RWPE2 (cell line): ENCODE data around the gene UGT1A4.

ENCODE experiments used
- ATAC-seq: fragments of 200-7000 bp; cut with Tn5 transposase; 3 replicates; pipeline ENCODE4 v1.9.1; 2021; ENCODE audit warnings: low read depth
- DNase-seq: peaks from one replicate; pipeline ENCODE4 v3.0.0-alpha.2; 2020; ENCODE audit warnings: low spot score
- H3K27ac ChIP-seq: fragments of 450-650 bp; 2 replicates; pipeline ENCODE4 v1.5.1; 2017; ENCODE audit warnings: mild to moderate bottlenecking; ENCODE audit not compliant: poor library complexity, severe bottlenecking
- H3K27me3 ChIP-seq: fragments of 250-450 bp; sonication (Bioruptor Pico); 2 replicates; pipeline ENCODE4 v1.5.1; 2021; ENCODE audit warnings: mild to moderate bottlenecking, moderate library complexity; ENCODE audit not compliant: insufficient read depth, poor library complexity, severe bottlenecking
- H3K36me3 ChIP-seq: fragments of 250-450 bp; sonication (Bioruptor Pico); 2 replicates; pipeline ENCODE4 v1.5.1; 2020; ENCODE audit warnings: low read depth, mild to moderate bottlenecking, moderate library complexity
- H3K4me1 ChIP-seq: fragments of 250-450 bp; sonication (Bioruptor Pico); 2 replicates; pipeline ENCODE4 v1.5.1; 2021; ENCODE audit warnings: mild to moderate bottlenecking, moderate library complexity; ENCODE audit not compliant: insufficient read depth, poor library complexity, severe bottlenecking
- H3K4me3 ChIP-seq: fragments of 250-450 bp; sonication (Bioruptor Pico); 2 replicates; pipeline ENCODE4 v1.5.1; 2021; ENCODE audit warnings: mild to moderate bottlenecking, moderate library complexity; ENCODE audit not compliant: severe bottlenecking
- H3K9me3 ChIP-seq: fragments of 250-450 bp; sonication (Bioruptor Pico); 2 replicates; pipeline ENCODE4 v1.5.1; 2021; ENCODE audit warnings: mild to moderate bottlenecking, moderate library complexity; ENCODE audit not compliant: severe bottlenecking
- TF ChIP-seq, protein P1 (sequence below): fragments of 450-650 bp; IDR thresholded peaks from one replicate; pipeline ENCODE4 v1.5.1; 2017; ENCODE audit warnings: mild to moderate bottlenecking, moderate library complexity; ENCODE audit not compliant: poor library complexity, severe bottlenecking

UGT1A4 gene

GRCh38 chr2:233807215-233807865 lies 88.8 kb downstream of the UGT1A4 start:
- TF ChIP-seq, protein P1, sequence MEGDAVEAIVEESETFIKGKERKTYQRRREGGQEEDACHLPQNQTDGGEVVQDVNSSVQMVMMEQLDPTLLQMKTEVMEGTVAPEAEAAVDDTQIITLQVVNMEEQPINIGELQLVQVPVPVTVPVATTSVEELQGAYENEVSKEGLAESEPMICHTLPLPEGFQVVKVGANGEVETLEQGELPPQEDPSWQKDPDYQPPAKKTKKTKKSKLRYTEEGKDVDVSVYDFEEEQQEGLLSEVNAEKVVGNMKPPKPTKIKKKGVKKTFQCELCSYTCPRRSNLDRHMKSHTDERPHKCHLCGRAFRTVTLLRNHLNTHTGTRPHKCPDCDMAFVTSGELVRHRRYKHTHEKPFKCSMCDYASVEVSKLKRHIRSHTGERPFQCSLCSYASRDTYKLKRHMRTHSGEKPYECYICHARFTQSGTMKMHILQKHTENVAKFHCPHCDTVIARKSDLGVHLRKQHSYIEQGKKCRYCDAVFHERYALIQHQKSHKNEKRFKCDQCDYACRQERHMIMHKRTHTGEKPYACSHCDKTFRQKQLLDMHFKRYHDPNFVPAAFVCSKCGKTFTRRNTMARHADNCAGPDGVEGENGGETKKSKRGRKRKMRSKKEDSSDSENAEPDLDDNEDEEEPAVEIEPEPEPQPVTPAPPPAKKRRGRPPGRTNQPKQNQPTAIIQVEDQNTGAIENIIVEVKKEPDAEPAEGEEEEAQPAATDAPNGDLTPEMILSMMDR, result no peak
- no peak overlapping the region for H3K4me3 ChIP-seq
- no peaks in the 10 kb centered on the region for H3K36me3 ChIP-seq
- no peaks in the 10 kb centered on the region for H3K4me1 ChIP-seq
- H3K27ac ChIP-seq, result no peak overlapping the region
- H3K9me3 ChIP-seq, result no peaks in the 10 kb centered on the region
- DNase-seq (peak; percentile 19), ATAC-seq (no peak)
- H3K27me3 ChIP-seq, result no peaks in the 10 kb centered on the region

- Histone ChIP-seq H3K9me3 (no peaks in the 10 kb centered on the region), H3K27ac (no peak overlapping the region), H3K36me3 (no peaks in the 10 kb centered on the region), H3K4me1 (no peaks in the 10 kb centered on the region), H3K4me3 (no peak overlapping the region), H3K27me3 (no peaks in the 10 kb centered on the region)
- TF ChIP-seq, protein P1, result no peak
- DNase-seq (peak; percentile 22), ATAC-seq (no peak)
Observed at GRCh38 chr2:233807966-233808935, 89.7 kb downstream of the UGT1A4 start.

GRCh38 chr2:233810385-233810784 lies 91.8 kb downstream of the UGT1A4 start:
- Histone ChIP-seq H3K9me3 (no peaks in the 10 kb centered on the region), H3K27ac (no peak overlapping the region), H3K36me3 (no peaks in the 10 kb centered on the region), H3K27me3 (no peaks in the 10 kb centered on the region), H3K4me3 (no peak overlapping the region), H3K4me1 (no peaks in the 10 kb centered on the region)
- DNase-seq (no peak), ATAC-seq (no peak)
- TF ChIP-seq, protein P1, result no peak

DNA sequence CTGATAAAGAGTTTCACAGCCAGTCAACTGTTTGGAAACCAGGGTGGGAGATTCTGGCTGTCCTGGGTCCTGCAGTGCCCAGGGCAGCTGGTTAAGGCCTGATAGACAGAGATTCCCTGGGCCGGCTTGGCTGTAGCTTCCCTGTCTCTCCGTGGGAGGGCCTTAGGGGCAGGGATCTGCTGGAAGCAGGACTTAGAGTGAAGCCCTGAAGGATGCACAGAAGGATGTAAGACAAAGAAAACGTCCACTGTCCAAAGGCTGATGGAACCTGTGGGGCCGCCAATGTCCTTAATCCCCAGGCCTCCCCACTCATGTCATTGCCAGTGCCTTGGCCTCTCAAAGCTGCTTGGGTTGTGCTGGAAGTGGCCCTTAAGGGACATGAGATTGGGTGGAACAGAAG lies 92.6 kb downstream of the UGT1A4 start:
- Histone ChIP-seq H3K36me3 (no peaks in the 10 kb centered on the region), H3K27ac (no peak overlapping the region), H3K9me3 (no peaks in the 10 kb centered on the region), H3K4me3 (no peak overlapping the region), H3K4me1 (no peaks in the 10 kb centered on the region), H3K27me3 (no peaks in the 10 kb centered on the region)
- TF ChIP-seq, protein P1, result no peak
- ATAC-seq (no peak), DNase-seq (no peak)
